CD4-positive, alpha-beta T cell treated with Interleukin-17A for 1 hour (primary cell): ENCODE data around the gene TPCN2.

ENCODE experiments used
- DNase-seq: peaks from one replicate; pipeline ENCODE4 v3.0.0-alpha.2; 2020

The TPCN2 gene

GRCh38 chr11:69153661-69154060, 104.9 kb downstream of the TPCN2 start:
- DNase-seq: no peak

GRCh38 chr11:69154211-69154913, 105.6 kb downstream of the TPCN2 start:
- DNase-seq: no peak

DNA sequence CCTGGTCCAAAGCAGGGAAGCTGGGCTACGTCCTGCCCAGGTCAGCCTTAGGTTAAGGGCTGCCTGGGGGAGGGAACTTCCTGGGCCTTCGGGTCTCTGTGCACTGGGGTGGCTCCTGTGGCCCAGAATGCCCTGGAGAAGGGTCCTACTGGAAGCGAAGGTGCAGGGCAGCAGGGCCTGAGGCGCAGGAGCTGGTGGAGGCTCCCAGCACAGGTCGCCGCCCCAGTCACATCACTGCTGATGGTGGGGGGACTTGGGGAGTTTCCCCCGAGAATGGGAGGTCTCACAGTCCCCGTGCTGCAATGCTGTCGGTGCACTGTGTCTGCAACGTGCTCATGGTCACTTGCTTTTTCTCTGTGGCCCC, 106.2 kb downstream of the TPCN2 start:
- DNase-seq: no peak

GRCh38 chr11:69155302-69156234, 106.8 kb downstream of the TPCN2 start, which contains the start of gene SMIM38:
Gene SMIM38 (plus strand): TSS chr11:69155935. CDS start chr11:69157847, 1,912 bp downstream.
- DNase-seq: no peak

GRCh38 chr11:69156235-69156639, 107.5 kb downstream of the TPCN2 start:
- no peak for DNase-seq

DNA sequence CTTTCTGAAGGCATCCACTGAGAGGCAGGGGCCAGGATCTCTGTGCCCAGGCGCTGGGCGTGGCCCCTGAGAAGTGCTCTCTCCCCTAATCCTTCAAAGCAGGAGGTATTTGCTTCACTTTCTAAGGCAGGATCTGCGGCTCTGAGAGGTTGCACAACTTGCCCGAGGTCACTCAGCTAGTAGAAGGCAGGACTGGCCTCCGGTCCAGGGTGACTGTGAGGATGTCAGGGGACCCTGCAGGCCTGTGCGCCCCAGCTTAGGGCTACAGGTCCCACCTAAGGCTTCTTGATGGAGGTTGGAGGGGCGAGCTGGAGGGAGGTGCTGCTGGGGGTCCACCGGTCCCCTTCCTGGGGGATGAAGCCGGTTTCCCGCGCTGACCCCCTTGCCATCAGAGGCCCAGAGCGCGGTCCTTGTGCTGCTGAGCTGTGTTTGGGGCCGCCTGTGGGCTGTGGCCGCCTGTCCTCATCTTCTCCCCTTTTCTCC, 108.0 kb downstream of the TPCN2 start:
- DNase-seq: no peak

- no peak for DNase-seq
These were observed 108.6 kb downstream of the TPCN2 start for GRCh38 chr11:69157156-69157821.

DNA sequence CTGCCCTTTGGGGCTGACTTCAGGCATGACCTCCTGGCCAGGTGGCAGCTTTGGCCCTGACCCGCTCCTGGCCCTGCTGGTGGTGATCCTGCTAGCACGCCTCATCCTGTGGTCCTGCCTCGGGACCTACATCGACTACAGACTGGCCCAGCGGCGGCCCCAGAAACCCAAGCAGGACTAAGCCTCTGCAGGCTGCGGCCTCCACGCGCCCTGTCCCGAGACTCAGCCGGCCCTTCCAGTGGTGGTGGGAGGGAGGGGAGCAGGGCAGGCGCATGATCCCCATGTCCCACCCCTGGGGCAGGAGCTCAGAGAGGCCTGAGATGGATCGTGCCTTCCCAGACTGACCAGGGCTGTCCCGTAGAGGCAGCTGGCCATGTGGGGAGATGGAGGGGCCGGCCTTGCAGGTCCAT, 109.1 kb downstream of the TPCN2 start:
- DNase-seq: no peak

DNA sequence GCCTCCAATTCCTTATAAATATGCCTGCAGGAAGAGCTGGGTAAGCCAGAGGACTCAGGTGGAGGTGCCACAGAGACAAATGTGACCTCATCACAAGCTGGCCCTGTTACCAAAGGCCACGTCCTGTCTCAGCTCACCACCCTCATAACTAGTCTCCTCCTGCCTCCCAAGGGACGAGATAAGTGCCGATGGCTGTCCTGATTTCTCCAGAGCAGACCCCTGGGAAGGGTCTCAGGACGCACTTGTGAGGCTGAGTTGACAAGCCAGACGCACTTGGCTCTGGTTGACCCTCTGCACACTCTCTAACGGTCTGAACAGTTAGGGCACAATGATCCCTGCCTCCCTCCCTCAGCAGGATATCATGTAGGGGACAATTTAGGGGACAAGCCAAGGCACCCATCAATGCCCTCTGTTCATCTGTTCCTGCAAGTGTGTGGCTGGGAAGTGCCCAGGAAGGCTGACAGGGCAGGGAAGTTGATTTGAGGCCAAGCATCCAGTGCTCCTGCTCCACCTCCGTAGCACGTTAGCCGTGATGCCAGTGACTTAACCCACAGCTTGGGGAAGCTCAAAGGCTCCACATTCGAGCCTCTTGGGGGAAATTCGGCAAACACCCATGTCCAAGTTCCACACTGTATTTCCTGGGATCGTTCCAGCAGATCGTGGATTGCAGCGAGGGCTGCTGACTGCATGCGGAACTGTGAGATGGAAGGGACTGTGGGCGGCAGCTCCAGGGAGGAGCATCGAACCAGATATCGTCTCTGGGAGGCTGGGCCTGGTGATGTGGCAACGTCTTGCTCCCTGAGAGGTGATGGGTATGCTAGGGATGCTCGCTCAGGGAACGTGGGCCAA, 109.8 kb downstream of the TPCN2 start:
- DNase-seq: no peak

- no peak for DNase-seq
These were observed 110.6 kb downstream of the TPCN2 start for GRCh38 chr11:69159150-69159852.

DNA sequence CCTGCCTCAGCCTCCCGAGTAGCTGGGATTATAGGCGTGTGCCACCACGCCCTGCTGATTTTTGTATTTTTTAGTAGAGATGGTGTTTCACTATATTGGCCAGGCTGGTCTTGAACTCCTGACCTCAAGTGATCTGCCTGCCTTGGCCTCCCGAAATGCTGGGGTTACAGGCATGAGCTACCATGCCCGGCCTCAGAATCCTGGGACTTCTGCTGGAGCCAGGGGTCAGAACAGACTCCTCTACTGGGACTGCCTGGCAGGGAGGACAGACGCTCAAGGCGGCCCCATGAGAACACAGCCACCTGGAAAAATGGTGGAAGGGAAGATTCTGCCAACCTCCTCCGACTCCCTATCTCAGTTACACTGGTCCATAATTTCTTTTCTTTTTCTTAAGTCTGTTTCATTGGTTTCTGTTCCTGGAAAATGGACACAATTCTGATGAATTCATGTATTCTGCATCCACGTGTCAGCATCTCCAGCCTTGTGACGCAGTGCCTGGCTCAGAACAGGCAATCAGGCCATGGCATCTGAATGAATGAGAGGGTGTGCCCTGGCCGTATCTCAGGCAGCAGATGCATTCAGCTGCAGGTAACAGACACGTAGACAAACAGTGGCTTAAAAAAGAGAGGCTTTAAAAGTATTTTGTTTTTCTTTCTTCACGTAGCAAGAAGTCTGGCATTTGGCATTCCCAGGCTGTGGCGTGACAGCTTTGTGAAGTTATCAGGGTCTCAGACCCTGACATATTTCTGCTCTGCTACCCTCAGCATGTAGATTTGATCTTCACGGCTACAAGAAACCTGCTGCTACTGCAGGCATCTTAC, 111.8 kb downstream of the TPCN2 start:
- DNase-seq: no peak

GRCh38 chr11:69161117-69161407, 112.3 kb downstream of the TPCN2 start:
- DNase-seq: no peak

- no peak for DNase-seq
These were observed 113.8 kb downstream of the TPCN2 start for GRCh38 chr11:69162505-69162904.

GRCh38 chr11:69163842-69164241, 115.1 kb downstream of the TPCN2 start:
- DNase-seq: no peak

- no peak for DNase-seq
These were observed 116.1 kb downstream of the TPCN2 start for GRCh38 chr11:69164824-69165223.

DNA sequence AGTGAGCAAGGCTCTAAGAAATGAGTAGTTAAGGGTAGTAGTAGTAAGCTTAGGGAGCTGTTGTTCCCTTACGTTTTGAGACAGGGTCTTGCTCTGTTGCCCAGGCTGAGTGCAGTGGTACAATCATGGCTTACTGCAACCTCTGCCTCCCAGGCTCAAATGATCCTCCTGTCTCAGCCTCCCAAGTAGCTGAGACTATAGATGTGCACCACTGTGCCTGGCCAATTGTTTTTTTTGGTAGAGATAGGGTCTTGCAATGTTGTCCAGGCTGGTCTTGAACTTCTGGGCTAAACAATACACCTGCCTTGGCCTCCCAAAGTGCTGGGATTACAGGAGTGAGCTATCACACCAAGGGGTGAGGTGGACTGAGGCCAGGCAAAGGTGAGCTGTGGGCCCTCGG, 117.0 kb downstream of the TPCN2 start:
- no peak for DNase-seq

- no peak for DNase-seq
These were observed 117.7 kb downstream of the TPCN2 start for GRCh38 chr11:69166218-69167115.

DNA sequence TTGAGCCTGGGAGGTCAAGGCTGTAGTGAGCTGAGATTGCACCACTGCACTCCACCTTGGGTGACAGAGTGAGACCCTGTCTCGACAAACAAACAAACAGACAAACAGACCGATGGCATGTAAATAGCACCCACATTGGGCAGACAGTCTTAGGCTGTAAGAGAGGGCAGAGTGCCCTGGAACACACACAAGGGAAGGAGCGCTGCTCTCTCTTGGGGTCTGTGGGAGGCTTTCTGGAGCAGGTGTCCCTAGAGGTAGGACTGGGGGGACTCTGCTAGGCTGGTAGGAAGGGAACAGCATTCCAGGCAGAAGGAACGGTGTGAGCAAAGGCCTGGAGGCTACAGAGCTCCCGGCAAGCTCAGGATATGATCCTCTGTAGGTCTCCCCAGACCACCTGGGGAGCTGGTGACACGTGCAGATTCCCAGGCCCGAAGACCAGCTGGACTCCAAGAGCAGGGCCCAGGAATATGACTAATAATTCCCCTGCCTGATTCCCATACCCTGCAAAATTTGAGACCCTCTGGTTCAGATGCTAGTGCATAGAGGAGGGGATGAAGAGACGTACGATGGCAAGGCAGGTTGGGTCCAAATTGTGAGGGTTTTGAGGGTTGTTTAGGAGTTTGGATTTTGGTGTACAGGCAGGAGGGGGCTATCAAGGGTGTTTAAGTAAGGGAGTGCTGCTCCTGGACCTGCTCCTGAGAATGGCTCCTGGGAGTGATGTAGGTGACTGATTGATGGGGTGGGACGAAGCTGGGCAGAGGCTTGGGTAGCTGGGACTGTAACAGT, 118.6 kb downstream of the TPCN2 start:
- DNase-seq: no peak
